Endothelial cell (in vitro differentiated cells): ENCODE results near the gene PPP1R9A. TPM values are rescaled to one million over a fixed set of nuclear protein-coding genes. Genes with fewer than 3 reads are reported as not detected.

Source experiments
- DNase-seq: peaks from one replicate; pipeline ENCODE4 v3.0.0; 2021; ENCODE audit warnings: low spot score
- H3K27ac Mint-ChIP-seq: one replicate; pipeline ENCODE4 v1.8.0; 2021; ENCODE audit warnings: mixed read lengths, inconsistent platforms; ENCODE audit not compliant: unreplicated experiment
- H3K27me3 Mint-ChIP-seq: one replicate; pipeline ENCODE4 v1.8.0; 2021; ENCODE audit warnings: mild to moderate bottlenecking, moderate library complexity, mixed read lengths, inconsistent platforms; ENCODE audit not compliant: unreplicated experiment
- H3K36me3 Mint-ChIP-seq: one replicate; pipeline ENCODE4 v1.8.0; 2021; ENCODE audit warnings: mild to moderate bottlenecking, low read depth, mixed read lengths, inconsistent platforms; ENCODE audit not compliant: unreplicated experiment
- H3K4me1 Mint-ChIP-seq: one replicate; pipeline ENCODE4 v1.8.0; 2021; ENCODE audit warnings: mild to moderate bottlenecking, mixed read lengths, inconsistent platforms; ENCODE audit not compliant: unreplicated experiment
- H3K4me3 Mint-ChIP-seq: one replicate; pipeline ENCODE4 v1.8.0; 2021; ENCODE audit warnings: mild to moderate bottlenecking, mixed read lengths, inconsistent platforms; ENCODE audit not compliant: unreplicated experiment
- H3K9me3 Mint-ChIP-seq: one replicate; pipeline ENCODE4 v1.8.0; 2021; ENCODE audit warnings: mixed read lengths, inconsistent platforms; ENCODE audit not compliant: unreplicated experiment
- CTCF ChIP-seq: fragments of 200-600 bp; sonication (generic); IDR thresholded peaks from one replicate; pipeline ENCODE4 v1.5.0; 2021; ENCODE audit warnings: antibody characterized with exemption; ENCODE audit not compliant: unreplicated experiment
- total RNA-seq: library from RNA; stranded (reverse); fragmentation: NEBNext Ultra II Directional; extraction: Animal tissue kit (Norgen Biotek cat#: 25700); gene quantifications from one replicate; pipeline ENCODE4 v1.2.1, GENCODE V29; 2021; ENCODE audit not compliant: unreplicated experiment

PPP1R9A gene
- total RNA-seq, 1 donor from 2014 or later, result 22.2 TPM

- H3K27me3 Mint-ChIP-seq, result peaks cover 1% of the 10 kb centered on the region
- H3K4me1 Mint-ChIP-seq, result no peaks in the 10 kb centered on the region
- no peak for TF ChIP-seq CTCF
- no peaks in the 10 kb centered on the region for H3K36me3 Mint-ChIP-seq
- H3K9me3 Mint-ChIP-seq, result no peaks in the 10 kb centered on the region
- no peak overlapping the region for H3K4me3 Mint-ChIP-seq
- no peak overlapping the region for H3K27ac Mint-ChIP-seq
- no peak for DNase-seq
These were observed 306.6 kb downstream of the PPP1R9A start for GRCh38 chr7:95213809-95214492.

GRCh38 chr7:95219721-95220120, 312.3 kb downstream of the PPP1R9A start:
- Mint-ChIP-seq H3K36me3 (no peaks in the 10 kb centered on the region), H3K27ac (no peak overlapping the region), H3K27me3 (peaks cover 1% of the 10 kb centered on the region), H3K9me3 (no peaks in the 10 kb centered on the region), H3K4me1 (no peaks in the 10 kb centered on the region), H3K4me3 (no peak overlapping the region)
- no peak for TF ChIP-seq CTCF
- DNase-seq, result no peak

GRCh38 chr7:95220328-95220727, 312.9 kb downstream of the PPP1R9A start:
- H3K27me3 Mint-ChIP-seq, result no peaks in the 10 kb centered on the region
- no peaks in the 10 kb centered on the region for H3K36me3 Mint-ChIP-seq
- no peaks in the 10 kb centered on the region for H3K9me3 Mint-ChIP-seq
- no peak for TF ChIP-seq CTCF
- H3K4me1 Mint-ChIP-seq, result no peaks in the 10 kb centered on the region
- no peak overlapping the region for H3K4me3 Mint-ChIP-seq
- DNase-seq, result no peak
- no peak overlapping the region for H3K27ac Mint-ChIP-seq

GRCh38 chr7:95225301-95225700, 317.9 kb downstream of the PPP1R9A start:
- Mint-ChIP-seq H3K36me3 (peaks cover 4% of the 10 kb centered on the region), H3K9me3 (no peaks in the 10 kb centered on the region), H3K4me3 (no peak overlapping the region), H3K27ac (no peak overlapping the region), H3K27me3 (no peaks in the 10 kb centered on the region), H3K4me1 (no peaks in the 10 kb centered on the region)
- DNase-seq, result no peak
- TF ChIP-seq CTCF, result no peak

- no peak overlapping the region for H3K4me3 Mint-ChIP-seq
- no peak for TF ChIP-seq CTCF
- H3K9me3 Mint-ChIP-seq, result no peaks in the 10 kb centered on the region
- H3K27me3 Mint-ChIP-seq, result no peaks in the 10 kb centered on the region
- no peak for DNase-seq
- H3K27ac Mint-ChIP-seq, result no peak overlapping the region
- peaks cover 4% of the 10 kb centered on the region for H3K36me3 Mint-ChIP-seq
- H3K4me1 Mint-ChIP-seq, result no peaks in the 10 kb centered on the region
These were observed 321.9 kb downstream of the PPP1R9A start for GRCh38 chr7:95229301-95229700.
